ENCODE measurements around the gene SLC41A3.

SLC41A3 gene

GRCh38 chr3:126126811-126127431 lies 43.0 kb upstream of the SLC41A3 start:
- no peak for DNase-seq (ENCODE audit: low spot score in 2 of 2)
- H3K4me1 Mint-ChIP-seq = no peaks in the 10 kb centered on the region
- ATAC-seq (replicated peaks; ENCODE audit: extremely low read depth, poor library complexity, severe bottlenecking) = no peak
- no peak overlapping the region for H3K4me3 Mint-ChIP-seq
- no peaks in the 10 kb centered on the region for H3K9me3 Mint-ChIP-seq
- no peak overlapping the region for H3K27ac Mint-ChIP-seq (ENCODE audit: low read depth)
- no peaks in the 10 kb centered on the region for H3K36me3 Mint-ChIP-seq (ENCODE audit: insufficient read depth)
- H3K27me3 Mint-ChIP-seq = peaks cover 25% of the 10 kb centered on the region

- no peaks in the 10 kb centered on the region for H3K36me3 Mint-ChIP-seq (ENCODE audit: insufficient read depth)
These were observed 42.4 kb upstream of the SLC41A3 start for GRCh38 chr3:126126286-126126685.

GRCh38 chr3:126125781-126126251 lies 41.9 kb upstream of the SLC41A3 start:
- Mint-ChIP-seq H3K4me3 (no peak overlapping the region), H3K36me3 (ENCODE audit: insufficient read depth) (no peaks in the 10 kb centered on the region), H3K27ac (ENCODE audit: low read depth) (no peak overlapping the region), H3K4me1 (no peaks in the 10 kb centered on the region), H3K27me3 (peaks cover 18% of the 10 kb centered on the region), H3K9me3 (no peaks in the 10 kb centered on the region)
- DNase-seq (ENCODE audit: low spot score in 2 of 2) (no peak), ATAC-seq (replicated peaks; ENCODE audit: extremely low read depth, poor library complexity, severe bottlenecking) (no peak)

More at GRCh38 chr3:126126286-126126685, 42.4 kb upstream of the SLC41A3 start:
- no peaks in the 10 kb centered on the region for H3K9me3 Mint-ChIP-seq
- no peak overlapping the region for H3K27ac Mint-ChIP-seq (ENCODE audit: low read depth)
- no peak overlapping the region for H3K4me3 Mint-ChIP-seq
- DNase-seq (ENCODE audit: low spot score in 2 of 2) = no peak
- H3K27me3 Mint-ChIP-seq = peaks cover 19% of the 10 kb centered on the region
- ATAC-seq (replicated peaks; ENCODE audit: extremely low read depth, poor library complexity, severe bottlenecking) = no peak
- no peaks in the 10 kb centered on the region for H3K4me1 Mint-ChIP-seq

- Mint-ChIP-seq H3K9me3 (no peaks in the 10 kb centered on the region), H3K27me3 (peaks cover 18% of the 10 kb centered on the region), H3K4me1 (no peaks in the 10 kb centered on the region), H3K27ac (ENCODE audit: low read depth) (no peak overlapping the region), H3K4me3 (no peak overlapping the region), H3K36me3 (ENCODE audit: insufficient read depth) (no peaks in the 10 kb centered on the region)
- DNase-seq (ENCODE audit: low spot score in 2 of 2) = no peak
- no peak for ATAC-seq (replicated peaks; ENCODE audit: extremely low read depth, poor library complexity, severe bottlenecking)
These were observed 41.4 kb upstream of the SLC41A3 start for GRCh38 chr3:126125341-126125740.

GRCh38 chr3:126124896-126125295 lies 41.0 kb upstream of the SLC41A3 start:
- Mint-ChIP-seq H3K27me3 (peaks cover 21% of the 10 kb centered on the region), H3K4me3 (no peak overlapping the region), H3K4me1 (no peaks in the 10 kb centered on the region), H3K36me3 (ENCODE audit: insufficient read depth) (no peaks in the 10 kb centered on the region), H3K27ac (ENCODE audit: low read depth) (no peak overlapping the region), H3K9me3 (no peaks in the 10 kb centered on the region)
- DNase-seq (ENCODE audit: low spot score in 2 of 2) (no peak), ATAC-seq (replicated peaks; ENCODE audit: extremely low read depth, poor library complexity, severe bottlenecking) (no peak)

GRCh38 chr3:126124148-126124868 lies 40.4 kb upstream of the SLC41A3 start:
- no peak overlapping the region for H3K4me3 Mint-ChIP-seq
- H3K36me3 Mint-ChIP-seq (ENCODE audit: insufficient read depth) = no peaks in the 10 kb centered on the region
- no peaks in the 10 kb centered on the region for H3K9me3 Mint-ChIP-seq
- no peak overlapping the region for H3K27ac Mint-ChIP-seq (ENCODE audit: low read depth)
- H3K27me3 Mint-ChIP-seq = peaks cover 27% of the 10 kb centered on the region
- ATAC-seq (replicated peaks; ENCODE audit: extremely low read depth, poor library complexity, severe bottlenecking) (no peak), DNase-seq (ENCODE audit: low spot score in 2 of 2) (no peak)
- no peaks in the 10 kb centered on the region for H3K4me1 Mint-ChIP-seq

GRCh38 chr3:126121632-126122031 lies 37.7 kb upstream of the SLC41A3 start:
- Mint-ChIP-seq H3K4me3 (no peak overlapping the region), H3K9me3 (no peaks in the 10 kb centered on the region), H3K36me3 (ENCODE audit: insufficient read depth) (no peaks in the 10 kb centered on the region), H3K27me3 (peaks cover 34% of the 10 kb centered on the region), H3K27ac (ENCODE audit: low read depth) (no peak overlapping the region), H3K4me1 (no peaks in the 10 kb centered on the region)
- DNase-seq (ENCODE audit: low spot score in 2 of 2) (no peak), ATAC-seq (replicated peaks; ENCODE audit: extremely low read depth, poor library complexity, severe bottlenecking) (no peak)

GRCh38 chr3:126121074-126121473 lies 37.1 kb upstream of the SLC41A3 start:
- H3K9me3 Mint-ChIP-seq = no peaks in the 10 kb centered on the region
- H3K27ac Mint-ChIP-seq (ENCODE audit: low read depth) = no peak overlapping the region
- ATAC-seq (replicated peaks; ENCODE audit: extremely low read depth, poor library complexity, severe bottlenecking) (no peak), DNase-seq (ENCODE audit: low spot score in 2 of 2) (no peak)
- H3K4me1 Mint-ChIP-seq = no peaks in the 10 kb centered on the region
- no peak overlapping the region for H3K4me3 Mint-ChIP-seq
- peaks cover 28% of the 10 kb centered on the region for H3K27me3 Mint-ChIP-seq
- H3K36me3 Mint-ChIP-seq (ENCODE audit: insufficient read depth) = no peaks in the 10 kb centered on the region

- ATAC-seq (replicated peaks; ENCODE audit: extremely low read depth, poor library complexity, severe bottlenecking) = no peak
- Mint-ChIP-seq H3K4me3 (no peak overlapping the region), H3K9me3 (no peaks in the 10 kb centered on the region), H3K27me3 (peaks cover 21% of the 10 kb centered on the region), H3K4me1 (no peaks in the 10 kb centered on the region), H3K36me3 (ENCODE audit: insufficient read depth) (no peaks in the 10 kb centered on the region), H3K27ac (ENCODE audit: low read depth) (no peak overlapping the region)
- DNase-seq (ENCODE audit: low spot score in 2 of 2) = no peak
These were observed 36.1 kb upstream of the SLC41A3 start for GRCh38 chr3:126119976-126120375.

- H3K36me3 Mint-ChIP-seq (ENCODE audit: insufficient read depth) = no peaks in the 10 kb centered on the region
- no peak overlapping the region for H3K27ac Mint-ChIP-seq (ENCODE audit: low read depth)
- H3K9me3 Mint-ChIP-seq = no peaks in the 10 kb centered on the region
- ATAC-seq (replicated peaks; ENCODE audit: extremely low read depth, poor library complexity, severe bottlenecking) (no peak), DNase-seq (ENCODE audit: low spot score in 2 of 2) (no peak)
- H3K27me3 Mint-ChIP-seq = peaks cover 21% of the 10 kb centered on the region
- no peaks in the 10 kb centered on the region for H3K4me1 Mint-ChIP-seq
- no peak overlapping the region for H3K4me3 Mint-ChIP-seq
These were observed 35.2 kb upstream of the SLC41A3 start for GRCh38 chr3:126119008-126119675.

- Mint-ChIP-seq H3K9me3 (no peaks in the 10 kb centered on the region), H3K4me3 (no peak overlapping the region), H3K36me3 (ENCODE audit: insufficient read depth) (no peaks in the 10 kb centered on the region), H3K4me1 (no peaks in the 10 kb centered on the region), H3K27me3 (peaks cover 21% of the 10 kb centered on the region), H3K27ac (ENCODE audit: low read depth) (no peak overlapping the region)
- ATAC-seq (replicated peaks; ENCODE audit: extremely low read depth, poor library complexity, severe bottlenecking) (no peak), DNase-seq (ENCODE audit: low spot score in 2 of 2) (no peak)
These were observed 34.7 kb upstream of the SLC41A3 start for GRCh38 chr3:126118591-126118990.

GRCh38 chr3:126117786-126118185 lies 33.9 kb upstream of the SLC41A3 start:
- no peak for DNase-seq (ENCODE audit: low spot score in 2 of 2)
- H3K36me3 Mint-ChIP-seq (ENCODE audit: insufficient read depth) = no peaks in the 10 kb centered on the region
- H3K27ac Mint-ChIP-seq (ENCODE audit: low read depth) = no peak overlapping the region

GRCh38 chr3:126117212-126117611 lies 33.3 kb upstream of the SLC41A3 start:
- H3K27me3 Mint-ChIP-seq = peaks cover 21% of the 10 kb centered on the region
- no peaks in the 10 kb centered on the region for H3K4me1 Mint-ChIP-seq
- no peaks in the 10 kb centered on the region for H3K36me3 Mint-ChIP-seq (ENCODE audit: insufficient read depth)
- H3K27ac Mint-ChIP-seq (ENCODE audit: low read depth) = no peak overlapping the region
- ATAC-seq (replicated peaks; ENCODE audit: extremely low read depth, poor library complexity, severe bottlenecking) = no peak
- H3K4me3 Mint-ChIP-seq = no peak overlapping the region
- no peak for DNase-seq (ENCODE audit: low spot score in 2 of 2)
- no peaks in the 10 kb centered on the region for H3K9me3 Mint-ChIP-seq

More at GRCh38 chr3:126117786-126118185, 33.9 kb upstream of the SLC41A3 start:
- Mint-ChIP-seq H3K4me3 (no peak overlapping the region), H3K9me3 (no peaks in the 10 kb centered on the region), H3K4me1 (no peaks in the 10 kb centered on the region), H3K27me3 (peaks cover 21% of the 10 kb centered on the region)
- ATAC-seq (replicated peaks; ENCODE audit: extremely low read depth, poor library complexity, severe bottlenecking) = no peak
